Measurements from ENCODE around the gene UBL3. TPM values are rescaled to one million over a fixed set of nuclear protein-coding genes. Genes with fewer than 3 reads are reported as not detected.

UBL3 gene
- total RNA-seq, 3 donors from 2014 or later, result 40.4 to 58.1 (median 43.6) TPM

DNA sequence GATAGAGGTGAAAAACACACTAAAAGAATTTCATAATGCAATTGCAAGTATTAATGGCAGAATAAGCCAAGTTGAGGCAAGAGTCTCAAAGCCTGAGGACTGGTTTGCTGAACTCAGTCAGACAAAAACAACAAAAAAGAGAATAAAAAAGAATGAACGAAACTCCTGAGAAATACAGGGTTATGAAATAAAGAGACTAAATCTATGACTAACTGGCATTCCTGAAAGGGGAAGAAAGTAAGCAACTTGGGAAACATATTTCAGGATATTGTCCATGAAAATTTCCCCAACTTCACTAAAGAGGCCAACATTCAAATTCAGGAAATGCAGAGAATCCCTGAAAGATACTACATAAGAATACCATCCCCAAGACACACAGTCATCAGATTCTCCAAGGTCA is 47.8 kb downstream of the UBL3 start:
- intact Hi-C loops (cut with DNase I, micrococcal nuclease), result no loop called here
- ATAC-seq (no peak), DNase-seq (no peak)
- TF ChIP-seq, protein P1, sequence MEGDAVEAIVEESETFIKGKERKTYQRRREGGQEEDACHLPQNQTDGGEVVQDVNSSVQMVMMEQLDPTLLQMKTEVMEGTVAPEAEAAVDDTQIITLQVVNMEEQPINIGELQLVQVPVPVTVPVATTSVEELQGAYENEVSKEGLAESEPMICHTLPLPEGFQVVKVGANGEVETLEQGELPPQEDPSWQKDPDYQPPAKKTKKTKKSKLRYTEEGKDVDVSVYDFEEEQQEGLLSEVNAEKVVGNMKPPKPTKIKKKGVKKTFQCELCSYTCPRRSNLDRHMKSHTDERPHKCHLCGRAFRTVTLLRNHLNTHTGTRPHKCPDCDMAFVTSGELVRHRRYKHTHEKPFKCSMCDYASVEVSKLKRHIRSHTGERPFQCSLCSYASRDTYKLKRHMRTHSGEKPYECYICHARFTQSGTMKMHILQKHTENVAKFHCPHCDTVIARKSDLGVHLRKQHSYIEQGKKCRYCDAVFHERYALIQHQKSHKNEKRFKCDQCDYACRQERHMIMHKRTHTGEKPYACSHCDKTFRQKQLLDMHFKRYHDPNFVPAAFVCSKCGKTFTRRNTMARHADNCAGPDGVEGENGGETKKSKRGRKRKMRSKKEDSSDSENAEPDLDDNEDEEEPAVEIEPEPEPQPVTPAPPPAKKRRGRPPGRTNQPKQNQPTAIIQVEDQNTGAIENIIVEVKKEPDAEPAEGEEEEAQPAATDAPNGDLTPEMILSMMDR (IDR thresholded peaks at IDR 0.05), result no peak
- no peak overlapping the region for H3K4me3 ChIP-seq
- H3K9me3 ChIP-seq, result no peaks in the 10 kb centered on the region
- H3K36me3 ChIP-seq (ENCODE audit: low read depth), result no peaks in the 10 kb centered on the region
- H3K4me1 ChIP-seq (ENCODE audit: low read depth), result no peaks in the 10 kb centered on the region

DNA sequence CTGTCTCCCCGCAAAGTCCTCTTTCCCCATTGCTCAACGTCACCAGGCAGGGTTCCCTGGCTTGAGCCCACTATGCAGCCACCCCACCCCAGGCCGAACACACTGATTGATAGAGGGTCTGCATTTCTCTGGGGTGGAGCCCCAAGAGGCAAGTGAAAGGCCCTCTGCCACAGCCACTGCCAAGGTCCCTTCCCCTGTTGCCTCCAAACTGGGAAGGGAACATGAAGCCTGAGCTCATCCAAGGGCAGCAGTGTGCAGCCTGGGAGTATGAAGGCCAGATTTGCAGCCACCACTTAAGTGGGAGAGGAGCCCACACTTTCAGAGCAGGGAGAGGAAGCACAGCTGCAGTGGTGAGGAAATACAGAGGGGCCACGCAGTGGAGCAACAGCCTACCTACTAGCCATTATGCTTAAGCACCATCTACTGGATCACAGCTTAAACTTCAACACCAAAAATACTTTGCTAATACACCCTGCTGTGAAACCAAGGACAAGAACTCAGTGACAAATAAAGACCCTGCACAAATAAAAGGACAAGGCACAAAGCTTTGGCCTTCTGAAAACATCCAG is 48.6 kb downstream of the UBL3 start:
- ATAC-seq (peak; percentile 16), DNase-seq (no peak)
- intact Hi-C loops (cut with DNase I, micrococcal nuclease), result no loop called here
- no peaks in the 10 kb centered on the region for H3K4me1 ChIP-seq (ENCODE audit: low read depth)
- no peaks in the 10 kb centered on the region for H3K9me3 ChIP-seq
- TF ChIP-seq, protein P1 (IDR thresholded peaks at IDR 0.05), result no peak
- H3K4me3 ChIP-seq, result no peak overlapping the region
- no peaks in the 10 kb centered on the region for H3K36me3 ChIP-seq (ENCODE audit: low read depth)

DNA sequence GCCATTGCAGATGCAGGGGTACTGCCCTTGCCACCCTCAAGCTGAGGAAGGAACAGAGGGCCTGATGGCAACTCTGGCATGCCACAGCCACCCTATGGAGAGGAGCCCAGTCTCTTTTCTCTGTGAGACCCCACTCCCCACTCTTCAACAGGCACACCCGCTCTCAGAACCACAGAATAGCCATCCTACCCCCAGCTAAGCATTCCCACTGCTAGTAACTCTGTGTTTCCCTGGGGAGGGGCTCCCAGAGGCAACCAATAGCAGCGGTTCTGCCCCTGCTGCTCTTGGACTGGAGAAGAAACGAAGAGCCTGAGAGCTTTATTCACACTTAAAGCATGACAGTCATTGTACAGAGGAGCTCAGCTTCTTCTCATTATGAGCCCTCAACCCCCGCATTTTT is 49.3 kb downstream of the UBL3 start:
- TF ChIP-seq, protein P1 (IDR thresholded peaks at IDR 0.05), result no peak
- no peaks in the 10 kb centered on the region for H3K9me3 ChIP-seq
- no peaks in the 10 kb centered on the region for H3K36me3 ChIP-seq (ENCODE audit: low read depth)
- no peaks in the 10 kb centered on the region for H3K4me1 ChIP-seq (ENCODE audit: low read depth)
- DNase-seq (no peak), ATAC-seq (peak; percentile 9)
- H3K4me3 ChIP-seq, result no peak overlapping the region
- intact Hi-C loops (cut with DNase I, micrococcal nuclease), result no loop called here

DNA sequence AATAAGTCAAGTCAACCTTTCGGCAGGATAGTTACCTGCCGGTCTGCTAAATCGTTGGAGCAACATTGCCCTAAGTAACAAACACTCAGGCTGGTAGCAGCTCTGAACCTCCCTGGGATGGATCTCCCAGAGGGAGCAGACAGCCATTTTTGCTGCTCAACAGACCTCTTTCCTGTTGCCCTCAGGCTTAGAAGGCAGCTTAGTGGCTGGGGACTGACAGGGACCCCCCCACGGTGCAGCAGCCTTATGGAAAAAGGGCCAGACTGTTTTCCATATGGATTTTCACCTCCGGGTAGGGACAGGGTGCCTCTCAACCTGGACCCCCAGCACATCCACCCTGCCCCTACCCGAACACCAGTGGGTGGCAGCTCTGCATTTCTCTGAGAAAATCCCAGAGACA is 49.7 kb downstream of the UBL3 start:
- Histone ChIP-seq H3K4me1 (ENCODE audit: low read depth) (no peaks in the 10 kb centered on the region), H3K36me3 (ENCODE audit: low read depth) (no peaks in the 10 kb centered on the region), H3K9me3 (no peaks in the 10 kb centered on the region), H3K4me3 (no peak overlapping the region)
- TF ChIP-seq, protein P1 (IDR thresholded peaks at IDR 0.05), result no peak
- ATAC-seq (no peak), DNase-seq (no peak)
- intact Hi-C loops (cut with DNase I, micrococcal nuclease), result no loop called here

DNA sequence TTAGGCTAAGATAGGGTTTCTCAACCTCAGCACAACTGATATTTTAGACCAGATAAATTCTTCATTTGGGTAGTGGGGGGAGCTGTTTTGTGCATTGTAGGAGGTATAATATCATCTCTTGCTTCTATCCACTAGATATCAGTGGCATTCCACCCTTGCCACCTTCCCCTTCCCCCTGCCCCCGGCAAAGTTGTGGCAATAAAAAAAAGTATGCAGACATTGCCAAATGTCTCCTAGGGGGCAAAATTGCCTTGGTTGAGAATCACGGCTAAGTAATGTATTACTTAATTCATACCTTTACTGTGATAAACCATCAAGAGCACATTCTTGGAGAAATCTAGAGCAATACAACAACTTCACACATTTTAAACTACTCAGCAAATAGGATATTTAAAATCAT is 51.4 kb downstream of the UBL3 start:
- TF ChIP-seq, protein P1 (IDR thresholded peaks at IDR 0.05), result no peak
- Histone ChIP-seq H3K4me3 (no peak overlapping the region), H3K36me3 (ENCODE audit: low read depth) (no peaks in the 10 kb centered on the region), H3K4me1 (ENCODE audit: low read depth) (no peaks in the 10 kb centered on the region), H3K9me3 (no peaks in the 10 kb centered on the region)
- ATAC-seq (no peak), DNase-seq (no peak)
- intact Hi-C loops (cut with DNase I, micrococcal nuclease), result no loop called here

All from mucosa of descending colon (tissue), 3 donors.